CD14-positive monocyte (primary cell): ENCODE data around the gene IMPA2. TPM values are rescaled to one million over a fixed set of nuclear protein-coding genes. Genes with fewer than 3 reads are reported as not detected.
"Not testable (repeated sequence)": the region's sequence is repeated elsewhere in the genome, so short reads cannot be mapped to it uniquely, and the experiment has no call there.

Experiments
- DNase-seq, 3 donors: peaks; one replicate each; pipeline ENCODE4 v3.0.0-alpha.2; 2011 to 2022
- H2AFZ ChIP-seq: 2 replicates; pipeline ENCODE4 v1.6.0; 2012; ENCODE audit warnings: mild to moderate bottlenecking, low read depth, low read length, inconsistent platforms; ENCODE audit not compliant: insufficient read depth, poor library complexity, severe bottlenecking
- H3K27ac ChIP-seq, 2 donors: 1 replicate in 1 of 2; 2 replicates in 1 of 2; pipeline ENCODE4 v1.5.1; 2012 to 2013; ENCODE audit warnings: low read length in 2 of 2, control low read depth in 1 of 2, inconsistent platforms in 1 of 2, low read depth in 1 of 2, mild to moderate bottlenecking in 1 of 2
- H3K27me3 ChIP-seq, 2 donors: one replicate each; pipeline versions ENCODE4 v1.6.0 to v1.6.1; 2011 to 2013; ENCODE audit warnings: low read length in 2 of 2; ENCODE audit not compliant: control insufficient read depth in 2 of 2, insufficient read depth in 2 of 2
- H3K36me3 ChIP-seq, 2 donors: replicated peaks in 1 of 2; 1 replicate in 1 of 2; 2 replicates in 1 of 2; pipeline versions ENCODE4 v1.5.1 to v1.6.1; 2012 to 2013; ENCODE audit warnings: low read length in 2 of 2, control low read depth in 1 of 2, inconsistent platforms in 1 of 2, mild to moderate bottlenecking in 1 of 2; ENCODE audit not compliant: insufficient read depth in 2 of 2, control insufficient read depth in 1 of 2
- H3K4me1 ChIP-seq, 2 donors: 1 replicate in 1 of 2; 2 replicates in 1 of 2; pipeline versions ENCODE4 v1.5.1 to v1.6.1; 2012 to 2013; ENCODE audit warnings: low read length in 2 of 2, control low read depth in 1 of 2, inconsistent platforms in 1 of 2, mild to moderate bottlenecking in 1 of 2, moderate library complexity in 1 of 2; ENCODE audit not compliant: insufficient read depth in 2 of 2, control insufficient read depth in 1 of 2
- H3K4me2 ChIP-seq: replicated peaks from 2 replicates; pipeline ENCODE3; 2012; ENCODE audit warnings: low read length, moderate library complexity, mild to moderate bottlenecking; ENCODE audit not compliant: poor library complexity, severe bottlenecking; ENCODE audit errors: extremely low read depth
- H3K4me3 ChIP-seq, 3 experiments: fragments of 200-600 bp in 1 of 3; sonication (generic) in 1 of 3; replicated peaks in 1 of 3; 1 replicate in 2 of 3; 2 replicates in 1 of 3; pipeline ENCODE4 v1.5.1; 2011 to 2013; ENCODE audit warnings: low read length in 3 of 3, mild to moderate bottlenecking in 3 of 3, control low read depth in 2 of 3, low read depth in 2 of 3, inconsistent platforms in 1 of 3, moderate library complexity in 1 of 3
- H3K79me2 ChIP-seq: 2 replicates; pipeline ENCODE4 v1.6.0; 2012; ENCODE audit warnings: mild to moderate bottlenecking, control low read depth, inconsistent platforms, low read length, moderate library complexity; ENCODE audit not compliant: insufficient read depth
- H3K9ac ChIP-seq: 2 replicates; pipeline ENCODE4 v1.6.0; 2017; ENCODE audit warnings: low read length, mild to moderate bottlenecking; ENCODE audit not compliant: insufficient read depth, poor library complexity, severe bottlenecking
- H3K9me3 ChIP-seq, 2 donors: replicated peaks in 1 of 2; 1 replicate in 1 of 2; 2 replicates in 1 of 2; pipeline versions ENCODE4 v1.5.1 to v1.6.1; 2012 to 2013; ENCODE audit warnings: low read length in 2 of 2, control low read depth in 1 of 2; ENCODE audit not compliant: control insufficient read depth in 1 of 2, insufficient read depth in 1 of 2
- H4K20me1 ChIP-seq: 2 replicates; pipeline ENCODE4 v1.6.0; 2012; ENCODE audit warnings: mild to moderate bottlenecking, low read length, control low read depth, moderate library complexity; ENCODE audit not compliant: insufficient read depth
- H3K27ac Mint-ChIP-seq, 7 donors: one replicate each; pipeline ENCODE4 v1.8.0; 2020; ENCODE audit warnings: mild to moderate bottlenecking in 7 of 7, mixed read lengths in 7 of 7, moderate library complexity in 6 of 7, inconsistent platforms in 2 of 7
- H3K27me3 Mint-ChIP-seq, 3 donors: one replicate each; pipeline ENCODE4 v1.8.0; 2021 to 2022; ENCODE audit warnings: low read depth in 3 of 3, mild to moderate bottlenecking in 3 of 3, mixed read lengths in 3 of 3, moderate library complexity in 3 of 3, inconsistent platforms in 1 of 3
- H3K36me3 Mint-ChIP-seq, 2 donors: one replicate each; pipeline ENCODE4 v1.8.0; 2020; ENCODE audit warnings: mixed read lengths in 2 of 2, inconsistent platforms in 1 of 2, mild to moderate bottlenecking in 1 of 2
- H3K4me1 Mint-ChIP-seq: one replicate; pipeline ENCODE4 v1.8.0; 2020; ENCODE audit warnings: mild to moderate bottlenecking, mixed read lengths
- H3K4me3 Mint-ChIP-seq, 2 donors: one replicate each; pipeline ENCODE4 v1.8.0; 2020; ENCODE audit warnings: mild to moderate bottlenecking in 2 of 2, mixed read lengths in 2 of 2, moderate library complexity in 1 of 2
- H3K9me3 Mint-ChIP-seq, 7 donors: one replicate each; pipeline ENCODE4 v1.8.0; 2020 to 2022; ENCODE audit warnings: mixed read lengths in 7 of 7, mild to moderate bottlenecking in 6 of 7, moderate library complexity in 6 of 7, inconsistent platforms in 2 of 7
- WGBS: methylation state at CpG from one replicate; pipeline ENCODE4 v1.1.5; 2013; ENCODE audit warnings: missing lambda C conversion rate; ENCODE audit not compliant: insufficient coverage; 5-methylcytosine and 5-hydroxymethylcytosine counted together
- intact Hi-C, 2 donors: fragments of 100-400 bp; cut with micrococcal nuclease; formaldehyde crosslinking; loops; one replicate each; pipeline versions ENCODE4 v1.15.0 to v1.15.1; 2023
- polyA plus RNA-seq, 3 donors: library from polyadenylated mRNA; depleted of rRNA in 1 of 3; unstranded in 2 of 3; stranded (reverse) in 1 of 3; fragments of 300-500 nt in 2 of 3; fragments of >200 nt in 1 of 3; fragmentation: Illumina TruSeq in 2 of 3; gene quantifications; 1 replicate in 2 of 3; 2 replicates in 1 of 3; pipeline ENCODE4 v1.2.3, GENCODE V29; 2012 to 2021
- TF ChIP-seq, protein P1 (sequence below): fragments of 200-600 bp; IDR thresholded peaks from one replicate; pipeline ENCODE4 v1.8.0; 2022; ENCODE audit warnings: antibody characterized with exemption, mild to moderate bottlenecking

Gene IMPA2
- polyA plus RNA-seq, 3 donors = 97.4 to 186 (median 145) TPM

DNA sequence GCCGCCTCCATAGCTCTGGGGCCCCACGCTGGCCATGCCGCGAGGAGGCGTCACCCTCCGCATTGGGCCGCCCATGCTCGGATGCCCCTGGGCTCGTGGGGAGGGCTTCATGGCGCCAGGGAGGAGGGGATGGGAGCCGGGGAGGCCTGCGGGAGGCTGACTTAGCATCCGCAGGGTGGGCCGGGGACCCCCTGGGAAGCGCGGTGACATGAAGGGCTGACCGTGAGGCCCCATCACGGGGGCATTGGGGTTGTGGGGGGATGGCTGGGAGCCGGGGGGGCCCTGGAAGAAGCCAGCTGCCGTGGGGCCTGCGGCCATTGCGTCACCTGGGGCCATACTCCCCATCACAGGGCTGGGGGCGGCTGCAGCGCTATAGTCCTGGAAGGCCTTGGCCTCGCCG, 86.4 kb downstream of the IMPA2 start:
- Histone ChIP-seq H3K27me3 (no peaks in the 10 kb centered on the region), H2AFZ (no peak overlapping the region), H3K79me2 (no peaks in the 10 kb centered on the region), H3K4me1 (no peaks in the 10 kb centered on the region), H4K20me1 (no peaks in the 10 kb centered on the region), H3K9me3 (peaks cover 0 to 10% of the 10 kb centered on the region in 2 donors), H3K4me2 (no peak overlapping the region), H3K9ac (no peak overlapping the region), H3K4me3 (no peak overlapping the region), H3K36me3 (no peaks in the 10 kb centered on the region), H3K27ac (no peak overlapping the region)
- Mint-ChIP-seq H3K27me3 (peaks cover 4 to 9% (median 5%) of the 10 kb centered on the region in 3 donors), H3K9me3 (peaks cover 0 to 7% (median 3%) of the 10 kb centered on the region in 7 donors), H3K27ac (no peak overlapping the region), H3K4me3 (no peak overlapping the region), H3K4me1 (no peaks in the 10 kb centered on the region), H3K36me3 (no peaks in the 10 kb centered on the region)
- TF ChIP-seq, protein P1, sequence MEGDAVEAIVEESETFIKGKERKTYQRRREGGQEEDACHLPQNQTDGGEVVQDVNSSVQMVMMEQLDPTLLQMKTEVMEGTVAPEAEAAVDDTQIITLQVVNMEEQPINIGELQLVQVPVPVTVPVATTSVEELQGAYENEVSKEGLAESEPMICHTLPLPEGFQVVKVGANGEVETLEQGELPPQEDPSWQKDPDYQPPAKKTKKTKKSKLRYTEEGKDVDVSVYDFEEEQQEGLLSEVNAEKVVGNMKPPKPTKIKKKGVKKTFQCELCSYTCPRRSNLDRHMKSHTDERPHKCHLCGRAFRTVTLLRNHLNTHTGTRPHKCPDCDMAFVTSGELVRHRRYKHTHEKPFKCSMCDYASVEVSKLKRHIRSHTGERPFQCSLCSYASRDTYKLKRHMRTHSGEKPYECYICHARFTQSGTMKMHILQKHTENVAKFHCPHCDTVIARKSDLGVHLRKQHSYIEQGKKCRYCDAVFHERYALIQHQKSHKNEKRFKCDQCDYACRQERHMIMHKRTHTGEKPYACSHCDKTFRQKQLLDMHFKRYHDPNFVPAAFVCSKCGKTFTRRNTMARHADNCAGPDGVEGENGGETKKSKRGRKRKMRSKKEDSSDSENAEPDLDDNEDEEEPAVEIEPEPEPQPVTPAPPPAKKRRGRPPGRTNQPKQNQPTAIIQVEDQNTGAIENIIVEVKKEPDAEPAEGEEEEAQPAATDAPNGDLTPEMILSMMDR = no peak
- WGBS = 96% methylated on average over 23 of the region's 26 CpGs
- no peak for DNase-seq
- intact Hi-C loops = no loop called here

DNA sequence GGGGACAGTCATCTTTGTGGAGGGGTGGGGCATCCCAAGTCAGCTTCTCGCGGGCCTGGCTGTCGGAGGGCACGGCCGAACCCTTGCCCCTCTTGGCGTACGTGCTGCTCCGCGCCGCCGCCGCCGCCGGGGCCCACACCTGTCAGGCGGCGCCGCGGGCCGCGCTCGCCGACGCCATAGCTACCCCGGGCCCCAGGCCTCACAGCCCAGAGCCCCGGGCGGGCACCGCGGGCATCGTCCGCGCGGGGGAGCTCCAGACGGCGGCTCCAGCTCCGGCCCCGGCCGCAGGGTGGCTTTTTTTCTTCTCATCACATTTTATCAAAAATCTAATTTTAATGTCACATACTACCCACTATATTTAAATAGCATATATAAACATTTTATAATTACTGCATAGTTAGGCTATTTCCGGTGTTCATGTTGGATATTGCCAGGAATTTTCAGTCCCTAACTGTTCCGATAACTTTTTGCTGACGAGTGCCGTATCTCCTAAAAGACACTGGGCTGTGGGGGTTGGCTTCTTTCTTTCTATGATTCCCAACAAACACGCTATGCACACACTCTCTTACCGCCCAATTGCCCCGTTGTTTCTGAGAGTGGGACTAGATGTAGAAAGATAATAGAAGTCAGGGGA, 87.1 kb downstream of the IMPA2 start:
- H3K4me1 Mint-ChIP-seq, H2AFZ ChIP-seq, H3K27ac Mint-ChIP-seq, H4K20me1 ChIP-seq, H3K4me1 ChIP-seq, H3K27me3 ChIP-seq, H3K36me3 Mint-ChIP-seq, H3K27ac ChIP-seq, H3K9me3 Mint-ChIP-seq, H3K79me2 ChIP-seq, H3K36me3 ChIP-seq, DNase-seq, H3K4me2 ChIP-seq, H3K4me3 ChIP-seq, H3K9ac ChIP-seq, H3K4me3 Mint-ChIP-seq, intact Hi-C loops: not testable (repeated sequence)
- H3K27me3 Mint-ChIP-seq = peaks cover 2 to 11% (median 5%) of the 10 kb centered on the region in 3 donors
- H3K9me3 ChIP-seq = peaks cover 0 to 10% of the 10 kb centered on the region in 2 donors
- 82% methylated on average over 28 of the region's 44 CpGs for whole genome bisulfite sequencing
